Pancreas (tissue), 10 donors: ENCODE measurements around the gene CLP1. TPM values are rescaled to one million over a fixed set of nuclear protein-coding genes. Genes with fewer than 3 reads are reported as not detected.
A peak's percentile ranks its signal among the peaks of the same experiment; 100 is the strongest.

ENCODE experiments used
- ATAC-seq, 4 donors: fragments of 200-7000 bp; cut with Tn5 transposase; one replicate each; pipeline versions ENCODE4 v1.8.0 to v1.9.1; 2020; ENCODE audit warnings: mild to moderate bottlenecking in 4 of 4, moderate library complexity in 4 of 4
- DNase-seq, 6 donors: peaks; one replicate each; pipeline ENCODE4 v3.0.0-alpha.2; 2020
- FAIRE-seq: peaks from 2 replicates; lab custom pipeline; 2012; peaks lifted over from hg19 to GRCh38; lab: Jason Lieb, UNC
- H3K27ac ChIP-seq, 4 donors: fragments of 200-600 bp; sonication (generic); 1 replicate in 3 of 4; 2 replicates in 1 of 4; pipeline versions ENCODE4 v1.5.0 to v1.8.0; 2020
- H3K27me3 ChIP-seq, 4 donors: fragments of 200-600 bp; one replicate each; pipeline ENCODE4 v1.8.0; 2021
- H3K36me3 ChIP-seq, 3 donors: fragments of 200-600 bp; sonication (generic) in 1 of 3; one replicate each; pipeline versions ENCODE4 v1.5.0 to v1.8.0; 2020 to 2021
- H3K4me1 ChIP-seq, 3 donors: fragments of 200-600 bp; one replicate each; pipeline ENCODE4 v1.8.0; 2021
- H3K4me3 ChIP-seq, 4 donors: fragments of 200-600 bp; sonication (generic) in 2 of 4; one replicate each; pipeline versions ENCODE4 v1.5.0 to v1.8.0; 2020 to 2021
- H3K9me3 ChIP-seq, 4 donors: fragments of 200-600 bp; one replicate each; pipeline ENCODE4 v1.8.0; 2021
- WGBS, 2 donors: extraction: QIAGEN DNeasy Blood & Tissue Kit; methylation state at CpG; one replicate each; pipeline ENCODE4 v1.1.7; 2013; 5-methylcytosine and 5-hydroxymethylcytosine counted together
- intact Hi-C, 3 donors: fragments of 100-400 bp; cut with DNase I; formaldehyde crosslinking; loops; one replicate each; pipeline versions ENCODE4 v1.11.1 to v1.14.2; 2022
- polyA plus RNA-seq, 2 donors: library from polyadenylated mRNA; stranded (reverse); fragments of 200-250 nt; gene quantifications; one replicate each; pipeline ENCODE4 v1.2.3, GENCODE V29; 2013
- total RNA-seq, 6 donors: library from RNA; stranded (reverse); fragmentation: NEBNext Ultra II Directional in 4 of 6; extraction: Animal tissue kit (Norgen Biotek cat#: 25700) in 4 of 6; gene quantifications; one replicate each; pipeline versions ENCODE4 v1.2.1 to v1.2.4, GENCODE V29; 2021 to 2023
- TF ChIP-seq, protein P1 (sequence below), 4 donors: fragments of 200-600 bp; sonication (generic) in 3 of 4; IDR thresholded peaks; one replicate each; pipeline versions ENCODE4 v1.5.0 to v1.8.0; 2021; ENCODE audit warnings: antibody characterized with exemption in 4 of 4
- donor health status: healthy with polysubstance abuse.
- donor health status: DM: no; HTN: no; CAD: no; lungs with moderate emphysema.
- donor health status: DM: no; HTN: no; CAD: no.
- donor health status: control.
- donor health status: control.
- donor health status: Bipolar disorder and iron deficiency.
- donor health status: DM: yes; HTN: yes; CAD: no.
- donor health status: DM: no; HTN: no; CAD: no.
- donor health status: DM: no; HTN: no; CAD: no.
- donor health status: DM: yes; HTN: yes; CAD: no.

Gene CLP1
- total and polyA plus RNA-seq, 8 donors: 3.2 to 8.0 (median 6.1) TPM

GRCh38 chr11:57647372-57647771, 10.2 kb upstream of the CLP1 start:
- Histone ChIP-seq H3K4me3 (no peak overlapping the region), H3K27me3 (peaks cover 0 to 6% (median 0%) of the 10 kb centered on the region in 4 donors), H3K27ac (no peak overlapping the region), H3K36me3 (no peaks in the 10 kb centered on the region), H3K9me3 (no peaks in the 10 kb centered on the region), H3K4me1 (peaks cover 0 to 4% (median 4%) of the 10 kb centered on the region in 3 donors)
- no peak for ATAC-seq
- DNase-seq: no peak
- intact Hi-C loops: loop anchor here (5.0 to 10.0 kb wide), 5 partner anchors 73 to 305 kb away; partner anchors contain the start of gene UBE2L6 (in 2 of the 3)
- TF ChIP-seq, protein P1, sequence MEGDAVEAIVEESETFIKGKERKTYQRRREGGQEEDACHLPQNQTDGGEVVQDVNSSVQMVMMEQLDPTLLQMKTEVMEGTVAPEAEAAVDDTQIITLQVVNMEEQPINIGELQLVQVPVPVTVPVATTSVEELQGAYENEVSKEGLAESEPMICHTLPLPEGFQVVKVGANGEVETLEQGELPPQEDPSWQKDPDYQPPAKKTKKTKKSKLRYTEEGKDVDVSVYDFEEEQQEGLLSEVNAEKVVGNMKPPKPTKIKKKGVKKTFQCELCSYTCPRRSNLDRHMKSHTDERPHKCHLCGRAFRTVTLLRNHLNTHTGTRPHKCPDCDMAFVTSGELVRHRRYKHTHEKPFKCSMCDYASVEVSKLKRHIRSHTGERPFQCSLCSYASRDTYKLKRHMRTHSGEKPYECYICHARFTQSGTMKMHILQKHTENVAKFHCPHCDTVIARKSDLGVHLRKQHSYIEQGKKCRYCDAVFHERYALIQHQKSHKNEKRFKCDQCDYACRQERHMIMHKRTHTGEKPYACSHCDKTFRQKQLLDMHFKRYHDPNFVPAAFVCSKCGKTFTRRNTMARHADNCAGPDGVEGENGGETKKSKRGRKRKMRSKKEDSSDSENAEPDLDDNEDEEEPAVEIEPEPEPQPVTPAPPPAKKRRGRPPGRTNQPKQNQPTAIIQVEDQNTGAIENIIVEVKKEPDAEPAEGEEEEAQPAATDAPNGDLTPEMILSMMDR (IDR thresholded peaks at IDR 0.05): no peak
- 4% methylated on average over 10 of the region's 10 CpGs for WGBS, 2 donors
- no peak for FAIRE-seq

DNA sequence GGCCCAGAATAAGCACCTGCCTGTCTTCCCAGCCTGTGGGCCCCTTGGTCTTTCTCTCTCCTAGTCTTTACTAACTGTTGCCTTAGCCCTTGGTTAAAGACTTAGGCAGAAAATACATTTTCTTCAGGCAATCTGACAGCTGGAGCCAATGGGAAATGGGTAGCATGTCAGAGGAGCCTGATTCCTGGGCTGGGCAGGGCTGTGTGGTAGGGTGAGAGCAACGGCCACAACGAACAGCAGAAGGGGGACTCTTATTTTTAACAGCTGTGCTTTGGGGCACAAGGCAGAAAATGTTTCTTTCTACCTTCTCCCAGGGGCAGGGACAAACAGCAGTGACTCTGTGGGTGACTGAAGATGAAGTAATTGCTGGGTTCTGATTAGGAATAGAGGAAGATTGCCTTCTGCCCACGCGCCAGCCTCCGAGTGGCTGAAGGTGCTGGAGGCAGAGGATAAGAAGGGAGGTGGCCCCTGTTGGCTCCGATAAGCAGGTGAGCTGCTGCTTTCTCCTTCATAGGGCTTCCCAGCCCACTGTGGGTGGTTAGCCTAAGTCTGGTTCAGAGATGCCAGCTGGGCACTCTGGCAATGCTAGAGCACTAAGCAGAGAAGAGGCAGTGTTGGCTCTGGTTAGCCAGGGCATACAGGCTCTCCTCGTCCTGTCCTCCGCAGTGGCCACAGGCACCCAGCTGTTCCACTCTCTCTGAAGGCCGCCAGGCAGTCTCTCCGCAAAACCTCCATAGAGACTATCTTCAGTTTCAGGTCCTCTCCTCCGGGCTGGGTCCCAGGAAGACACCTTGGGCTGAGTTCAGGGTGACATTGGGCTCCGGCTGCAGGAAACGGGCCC, 9.4 kb upstream of the CLP1 start:
- H3K4me1 ChIP-seq: peaks cover 0 to 4% (median 4%) of the 10 kb centered on the region in 3 donors
- H3K9me3 ChIP-seq: no peaks in the 10 kb centered on the region
- H3K4me3 ChIP-seq: no peak overlapping the region
- peaks cover 0 to 9% (median 0%) of the 10 kb centered on the region in 4 donors for H3K27me3 ChIP-seq
- DNase-seq: no peak
- 18 to 26% methylated on average over 10 to 13 of the region's 13 CpGs for WGBS, 2 donors
- intact Hi-C loops: loop anchor here (5.0 to 10.0 kb wide), 5 partner anchors 73 to 306 kb away; partner anchors contain the start of gene UBE2L6 (in 2 of the 3)
- H3K27ac ChIP-seq: no peak overlapping the region
- no peaks in the 10 kb centered on the region for H3K36me3 ChIP-seq
- TF ChIP-seq, protein P1 (IDR thresholded peaks at IDR 0.05): no peak
- peak in 2 of 4 donors; percentile 6 to 10 for ATAC-seq
- no peak for FAIRE-seq

GRCh38 chr11:57648801-57649735, 8.5 kb upstream of the CLP1 start:
- WGBS, 2 donors: 8 to 10% methylated on average over 21 to 23 of the region's 23 CpGs
- FAIRE-seq (no peak), DNase-seq (no peak), ATAC-seq (no peak)
- intact Hi-C loops: loop anchor here (5.0 to 10.0 kb wide), 5 partner anchors 74 to 307 kb away; partner anchors contain the start of gene UBE2L6 (in 2 of the 3)
- Histone ChIP-seq H3K27me3 (peaks cover 0 to 9% (median 0%) of the 10 kb centered on the region in 4 donors), H3K9me3 (no peaks in the 10 kb centered on the region), H3K4me3 (peak overlapping the region in 1 of 4 donors; percentile 14), H3K4me1 (peaks cover 0 to 4% (median 4%) of the 10 kb centered on the region in 3 donors), H3K36me3 (no peaks in the 10 kb centered on the region), H3K27ac (no peak overlapping the region)
- TF ChIP-seq, protein P1 (IDR thresholded peaks at IDR 0.05): no peak

- no peak for FAIRE-seq
- Histone ChIP-seq H3K36me3 (no peaks in the 10 kb centered on the region), H3K27me3 (peaks cover 0 to 9% (median 0%) of the 10 kb centered on the region in 4 donors), H3K4me1 (peaks cover 0 to 3% (median 2%) of the 10 kb centered on the region in 3 donors), H3K27ac (no peak within 1 kb of the TSS), H3K9me3 (no peaks in the 10 kb centered on the region), H3K4me3 (peak within 1 kb of the TSS in 1 of 4 donors; percentile 14)
- TF ChIP-seq, protein P1 (IDR thresholded peaks at IDR 0.05): no peak
- 17 to 22% methylated on average over 15 of the region's 15 CpGs for WGBS, 2 donors
- peak in 3 of 4 donors; percentile 32 to 69 (median 64) for ATAC-seq
- intact Hi-C loops: loop anchor here (5.0 to 10.0 kb wide), 5 partner anchors 75 to 308 kb away; partner anchors contain the start of gene UBE2L6 (in 2 of the 3)
- DNase-seq: peak in 1 of 6 donors; percentile 32
Observed at GRCh38 chr11:57649826-57650738, 7.5 kb upstream of the CLP1 start, which contains the start of gene YPEL4. Gene YPEL4, minus strand, starts transcription at chr11:57649912. Its CDS starts 2,805 bp downstream, at chr11:57647107.
